Panc1 (cell line): Measurements from ENCODE around the gene EP400. TPM values are rescaled to one million over a fixed set of nuclear protein-coding genes. Genes with fewer than 3 reads are reported as not detected.

Experiments used
- ATAC-seq: fragments of 200-7000 bp; cut with Tn5 transposase; 2 replicates; pipeline ENCODE4 v1.9.1; 2020; ENCODE audit warnings: mild to moderate bottlenecking, moderate library complexity
- BruUV-seq: library from RNA; stranded (reverse); fragments of 400-500 nt; replicated peaks from 2 replicates; lab custom pipeline; 2021; lab: Mats Ljungman, UMichigan
- CTCF ChIA-PET: fragments of 300-600 bp; sonication (Branson Sonifier 250); formaldehyde crosslinking; loops from one replicate; lab custom pipeline; 2022; ENCODE audit warnings: antibody characterized with exemption; lab: Charles Lee
- POLR2A ChIA-PET: fragments of 300-600 bp; sonication (Branson Sonifier 250); formaldehyde crosslinking; loops from one replicate; lab custom pipeline; 2022; ENCODE audit warnings: antibody characterized with exemption; lab: Charles Lee
- DNase-seq: peaks from one replicate; pipeline ENCODE4 v3.0.0-alpha.2; 2010; ENCODE audit warnings: low read depth, low spot score
- H3K27ac ChIP-seq: 2 replicates; pipeline ENCODE4 v1.5.1; 2011; ENCODE audit warnings: mild to moderate bottlenecking, low read length, inconsistent platforms
- H3K27me3 ChIP-seq: fragments of 200-500 bp; sonication (Bioruptor generic); 2 replicates; pipeline ENCODE4 v1.6.0; 2014; ENCODE audit warnings: low read length, inconsistent platforms; ENCODE audit not compliant: control insufficient read depth, insufficient read depth
- H3K36me3 ChIP-seq: fragments of 200-500 bp; sonication (Bioruptor generic); 2 replicates; pipeline ENCODE4 v1.5.1; 2014; ENCODE audit warnings: inconsistent platforms, mild to moderate bottlenecking, low read length, moderate library complexity; ENCODE audit not compliant: control insufficient read depth, insufficient read depth
- H3K4me1 ChIP-seq: 2 replicates; pipeline ENCODE4 v1.5.1; 2011; ENCODE audit warnings: inconsistent platforms, mild to moderate bottlenecking, low read length, moderate library complexity; ENCODE audit not compliant: control insufficient read depth, insufficient read depth
- H3K4me3 ChIP-seq, 2 experiments: 2 replicates each; pipeline ENCODE4 v1.5.1; 2011 to 2012; ENCODE audit warnings: low read depth in 2 of 2, low read length in 2 of 2, mild to moderate bottlenecking in 2 of 2, inconsistent platforms in 1 of 2, moderate library complexity in 1 of 2
- H3K9me3 ChIP-seq: fragments of 200-500 bp; sonication (Bioruptor generic); 2 replicates; pipeline ENCODE4 v1.5.1; 2014; ENCODE audit warnings: low read depth, mild to moderate bottlenecking, inconsistent platforms, low read length, moderate library complexity; ENCODE audit not compliant: control insufficient read depth, insufficient read depth
- CTCF ChIP-seq: fragments of 450-650 bp; IDR thresholded peaks from 2 replicates; pipeline ENCODE4 v1.5.1; 2017; ENCODE audit warnings: mild to moderate bottlenecking
- POLR2AphosphoS5 ChIP-seq: IDR thresholded peaks from 2 replicates; pipeline ENCODE4 v1.6.1; 2012; ENCODE audit warnings: mild to moderate bottlenecking, low read depth, low read length, moderate library complexity
- REST ChIP-seq, 2 experiments: IDR thresholded peaks; 2 replicates each; pipeline ENCODE4 v1.6.1; 2011 to 2012; ENCODE audit warnings: low read depth in 2 of 2, control low read depth in 1 of 2, low read length in 1 of 2, mild to moderate bottlenecking in 1 of 2, moderate library complexity in 1 of 2; ENCODE audit not compliant: insufficient read depth in 1 of 2
- SIN3A ChIP-seq: IDR thresholded peaks from 2 replicates; pipeline ENCODE4 v1.6.1; 2012; ENCODE audit warnings: low read depth, mild to moderate bottlenecking, low read length, moderate library complexity, borderline replicate concordance; ENCODE audit not compliant: insufficient read depth
- TCF7L2 ChIP-seq: IDR thresholded peaks from 2 replicates; pipeline ENCODE4 v1.6.1; 2011; ENCODE audit warnings: mild to moderate bottlenecking, low read depth, low read length, inconsistent platforms
- in situ Hi-C: cut with HindIII; loops from 2 replicates; pipeline ENCODE4 v1.10.0; 2016; ENCODE audit warnings: low sequenced_read_pairs, low pct_unique_long_range_greater_than_20kb
- intact Hi-C: fragments of 100-400 bp; cut with micrococcal nuclease; formaldehyde crosslinking; loops from one replicate; pipeline ENCODE4 v1.10.0; 2022; ENCODE audit not compliant: unreplicated experiment
- total RNA-seq: library from RNA; stranded (reverse); gene quantifications from one replicate; pipeline ENCODE4 v1.2.1, GENCODE V29; 2021; ENCODE audit not compliant: unreplicated experiment

EP400 gene
- total RNA-seq, 1 experiment from 2014 or later: 59.4 TPM

GRCh38 chr12:132089407-132089910 lies 139.7 kb downstream of the EP400 start:
- DNase-seq (no peak), ATAC-seq (no peak)
- Histone ChIP-seq H3K4me3 (no peak overlapping the region), H3K9me3 (no peaks in the 10 kb centered on the region), H3K27ac (no peak overlapping the region), H3K27me3 (no peaks in the 10 kb centered on the region), H3K36me3 (peaks cover 3% of the 10 kb centered on the region; the same call in 1 of the 2 replicates), H3K4me1 (peaks cover 9% of the 10 kb centered on the region)
- intact Hi-C loops (no loop called here), in situ Hi-C loops (no loop called here)
- BruUV-seq: no TSS peak
- POLR2A ChIA-PET: no interaction called here
- TF ChIP-seq POLR2AphosphoS5: no peak
- CTCF ChIA-PET: no interaction called here

DNA sequence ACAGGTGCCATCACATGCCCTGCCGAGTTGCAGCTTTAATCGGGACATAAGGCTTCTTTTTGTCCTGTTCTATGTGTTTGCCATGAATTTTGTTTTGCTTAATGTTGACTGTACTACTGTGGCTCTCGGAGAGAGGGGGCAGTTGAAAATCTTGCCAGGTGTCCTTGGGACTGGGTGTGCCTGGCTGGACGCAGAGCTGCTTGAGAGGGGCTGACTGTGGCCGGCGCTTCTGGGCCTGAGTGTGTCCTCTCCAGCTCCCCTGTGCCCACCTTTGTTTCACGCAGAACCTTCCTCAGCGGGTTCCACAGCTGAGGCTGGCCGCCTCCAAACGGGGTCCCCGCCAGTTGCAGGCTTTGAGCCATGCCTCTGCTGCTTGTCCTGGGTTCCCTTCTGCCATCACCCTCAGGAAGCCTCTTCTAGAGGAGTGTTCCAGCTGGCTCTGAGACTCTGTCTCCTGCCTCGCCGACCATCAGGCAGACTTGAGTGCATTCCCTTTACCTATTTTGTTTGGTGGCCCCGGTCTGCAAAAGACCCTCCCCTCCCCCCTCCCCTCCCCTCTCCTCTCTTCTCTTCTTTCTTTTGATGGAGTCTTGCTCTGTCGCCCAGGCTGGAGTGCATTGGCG lies 144.6 kb downstream of the EP400 start:
- CTCF ChIA-PET: no interaction called here
- Histone ChIP-seq H3K4me1 (no peaks in the 10 kb centered on the region), H3K4me3 (no peak overlapping the region), H3K27me3 (no peaks in the 10 kb centered on the region), H3K9me3 (no peaks in the 10 kb centered on the region), H3K36me3 (no peaks in the 10 kb centered on the region), H3K27ac (no peak overlapping the region)
- no peak for DNase-seq
- no TSS peak for BruUV-seq
- TF ChIP-seq TCF7L2: no peak
- TF ChIP-seq CTCF: no peak
- no peak for TF ChIP-seq SIN3A
- TF ChIP-seq POLR2AphosphoS5: no peak
- TF ChIP-seq REST (IDR thresholded peaks at IDR 0.05; ENCODE audit: insufficient read depth in 1 of 2, low read depth in 2 of 2, low read length in 1 of 2): no peak
- POLR2A ChIA-PET: no interaction called here
- ATAC-seq: peak; percentile 70
- intact Hi-C loops (no loop called here), in situ Hi-C loops (no loop called here)
